ENCODE data around the gene NNT.
"Not testable (repeated sequence)": the region's sequence is repeated elsewhere in the genome, so short reads cannot be mapped to it uniquely, and the experiment has no call there.

Gene NNT

GRCh38 chr5:43634621-43635020 lies 31.6 kb downstream of the NNT start:
- DNase-seq, result no peak

- no peak for DNase-seq
These were observed 32.4 kb downstream of the NNT start for GRCh38 chr5:43635374-43635773.

GRCh38 chr5:43636076-43636475 lies 33.1 kb downstream of the NNT start:
- no peak for DNase-seq

GRCh38 chr5:43637416-43637815 lies 34.4 kb downstream of the NNT start:
- DNase-seq, result no peak

GRCh38 chr5:43638107-43638506 lies 35.1 kb downstream of the NNT start:
- DNase-seq, result no peak

- DNase-seq, result no peak
These were observed 35.6 kb downstream of the NNT start for GRCh38 chr5:43638546-43638945.

- no peak for DNase-seq
These were observed 36.6 kb downstream of the NNT start for GRCh38 chr5:43639566-43639965.

- no peak for DNase-seq
These were observed 39.4 kb downstream of the NNT start for GRCh38 chr5:43642428-43642827.

- no peak for DNase-seq
These were observed 40.3 kb downstream of the NNT start for GRCh38 chr5:43643327-43643726.

GRCh38 chr5:43643750-43644149 lies 40.8 kb downstream of the NNT start:
- no peak for DNase-seq

- no peak for DNase-seq
These were observed 44.0 kb downstream of the NNT start for GRCh38 chr5:43646992-43647391.

GRCh38 chr5:43647789-43648188 lies 44.8 kb downstream of the NNT start:
- no peak for DNase-seq

GRCh38 chr5:43648499-43649124 lies 45.6 kb downstream of the NNT start:
- no peak for DNase-seq

- DNase-seq, result no peak
These were observed 46.3 kb downstream of the NNT start for GRCh38 chr5:43649256-43649655.

GRCh38 chr5:43652537-43653302 lies 49.7 kb downstream of the NNT start:
- no peak for DNase-seq

- DNase-seq, result no peak
These were observed 55.5 kb downstream of the NNT start for GRCh38 chr5:43658509-43658908.

GRCh38 chr5:43659075-43659474 lies 56.1 kb downstream of the NNT start:
- DNase-seq, result no peak

GRCh38 chr5:43661102-43661501 lies 58.1 kb downstream of the NNT start:
- peak; percentile 23 for DNase-seq

- DNase-seq, result no peak
These were observed 60.9 kb downstream of the NNT start for GRCh38 chr5:43663916-43664315.

GRCh38 chr5:43664501-43665040 lies 61.6 kb downstream of the NNT start:
- DNase-seq, result no peak

GRCh38 chr5:43665749-43666148 lies 62.8 kb downstream of the NNT start:
- not testable (repeated sequence) for DNase-seq

GRCh38 chr5:43666728-43667127 lies 63.7 kb downstream of the NNT start:
- not testable (repeated sequence) for DNase-seq

- not testable (repeated sequence) for DNase-seq
These were observed 64.4 kb downstream of the NNT start for GRCh38 chr5:43667379-43667778.

- no peak for DNase-seq
These were observed 71.6 kb downstream of the NNT start for GRCh38 chr5:43674536-43674935.

Measured in CD4-positive, alpha-beta T cell treated with Interleukin-21 for 1 hour (primary cell).